MCF 10A (cell line): Measurements from ENCODE around the gene THOC7. TPM values are rescaled to one million over a fixed set of nuclear protein-coding genes. Genes with fewer than 3 reads are reported as not detected.

Experiments used
- BruUV-seq: library from RNA; stranded (reverse); fragments of 400-500 nt; replicated peaks from 2 replicates; lab custom pipeline; 2021; lab: Mats Ljungman, UMichigan
- CTCF ChIA-PET: fragments of 300-600 bp; sonication (Branson Sonifier 250); formaldehyde crosslinking; extraction: SDS; loops from one replicate; lab custom pipeline; 2021; ENCODE audit warnings: antibody characterized with exemption, inconsistent platforms; lab: Yijun Ruan, JAX
- POLR2A ChIA-PET: fragments of 300-600, 350-650 bp; sonication (Branson Sonifier 250); formaldehyde crosslinking; extraction: SDS; loops from one replicate; lab custom pipeline; 2020; ENCODE audit warnings: antibody characterized with exemption, inconsistent platforms; lab: Yijun Ruan, JAX
- DNase-seq: peaks from one replicate; pipeline ENCODE4 v3.0.0-alpha.2; 2018; ENCODE audit not compliant: unreplicated experiment
- H3K27ac Mint-ChIP-seq: one replicate; pipeline ENCODE4 v1.8.0; 2022; ENCODE audit warnings: mild to moderate bottlenecking, low read depth, mixed read lengths; ENCODE audit not compliant: unreplicated experiment
- H3K27me3 Mint-ChIP-seq: one replicate; pipeline ENCODE4 v1.8.0; 2022; ENCODE audit warnings: mixed read lengths; ENCODE audit not compliant: insufficient read depth, unreplicated experiment
- H3K36me3 Mint-ChIP-seq: one replicate; pipeline ENCODE4 v1.8.0; 2022; ENCODE audit warnings: mild to moderate bottlenecking, moderate library complexity, mixed read lengths; ENCODE audit not compliant: insufficient read depth, unreplicated experiment
- H3K4me1 Mint-ChIP-seq: one replicate; pipeline ENCODE4 v1.8.0; 2022; ENCODE audit warnings: mixed read lengths; ENCODE audit not compliant: insufficient read depth, unreplicated experiment
- H3K4me3 Mint-ChIP-seq: one replicate; pipeline ENCODE4 v1.8.0; 2022; ENCODE audit warnings: mild to moderate bottlenecking, moderate library complexity, mixed read lengths; ENCODE audit not compliant: unreplicated experiment
- H3K9me3 Mint-ChIP-seq: one replicate; pipeline ENCODE4 v1.8.0; 2022; ENCODE audit warnings: mixed read lengths; ENCODE audit not compliant: unreplicated experiment
- CTCF ChIP-seq: fragments of 200-600 bp; IDR thresholded peaks from one replicate; pipeline ENCODE4 v1.8.0; 2022; ENCODE audit warnings: antibody characterized with exemption, mild to moderate bottlenecking; ENCODE audit not compliant: unreplicated experiment
- intact Hi-C: fragments of 100-400 bp; cut with micrococcal nuclease; formaldehyde crosslinking; loops from 2 replicates; pipeline ENCODE4 v1.14.1; 2022
- total RNA-seq: library from RNA; stranded (reverse); gene quantifications from 2 replicates; pipeline ENCODE4 v1.2.3, GENCODE V29; 2022

Gene THOC7
- total RNA-seq, 1 experiment from 2014 or later: 117 TPM

GRCh38 chr3:63900459-63900858 is 36.9 kb upstream of the THOC7 start:
- H3K9me3 Mint-ChIP-seq: no peaks in the 10 kb centered on the region
- BruUV-seq: no TSS peak
- CTCF ChIA-PET: interaction anchor here (0.6 to 0.7 kb wide), 2 partner anchors 35 to 82 kb away, joined by 3 read pairs; no protein-coding TSS in a partner anchor

GRCh38 chr3:63900010-63900409 is 36.4 kb upstream of the THOC7 start:
- Mint-ChIP-seq H3K36me3 (peaks cover 19% of the 10 kb centered on the region), H3K27ac (no peak overlapping the region), H3K27me3 (no peaks in the 10 kb centered on the region), H3K4me3 (no peak overlapping the region), H3K9me3 (no peaks in the 10 kb centered on the region), H3K4me1 (peaks cover 11% of the 10 kb centered on the region)
- no peak for DNase-seq
- no TSS peak for BruUV-seq
- CTCF ChIA-PET: interaction anchor here (0.6 to 0.7 kb wide), 2 partner anchors 35 to 83 kb away, joined by 3 read pairs; no protein-coding TSS in a partner anchor
- POLR2A ChIA-PET: interaction anchor here (0.6 to 0.8 kb wide), 2 partner anchors 10 to 11 kb away, joined by 3 to 4 read pairs; no protein-coding TSS in a partner anchor
- TF ChIP-seq CTCF: no peak
- intact Hi-C loops: no loop called here

More at GRCh38 chr3:63900459-63900858, 36.9 kb upstream of the THOC7 start:
- POLR2A ChIA-PET: interaction anchor here (0.6 to 0.8 kb wide), 2 partner anchors 10 to 11 kb away, joined by 3 to 4 read pairs; no protein-coding TSS in a partner anchor
- intact Hi-C loops: no loop called here
- DNase-seq: no peak
- no peak overlapping the region for H3K27ac Mint-ChIP-seq
- no peak for TF ChIP-seq CTCF
- peaks cover 10% of the 10 kb centered on the region for H3K4me1 Mint-ChIP-seq
- H3K36me3 Mint-ChIP-seq: peaks cover 19% of the 10 kb centered on the region
- no peak overlapping the region for H3K4me3 Mint-ChIP-seq
- H3K27me3 Mint-ChIP-seq: no peaks in the 10 kb centered on the region

- Mint-ChIP-seq H3K27ac (no peak overlapping the region), H3K4me3 (no peak overlapping the region), H3K4me1 (peaks cover 6% of the 10 kb centered on the region), H3K36me3 (peaks cover 19% of the 10 kb centered on the region), H3K27me3 (no peaks in the 10 kb centered on the region), H3K9me3 (no peaks in the 10 kb centered on the region)
- intact Hi-C loops: no loop called here
- CTCF ChIA-PET: no interaction called here
- no peak for TF ChIP-seq CTCF
- DNase-seq: no peak
- no TSS peak for BruUV-seq
- POLR2A ChIA-PET: interaction anchor here (1.1 kb wide), 1 partner anchor 17 kb away, joined by 3 read pairs; no protein-coding TSS in a partner anchor
These were observed 32.9 kb upstream of the THOC7 start for GRCh38 chr3:63896332-63897030.

- POLR2A ChIA-PET: interaction anchor here (1.1 to 1.6 kb wide), 2 partner anchors 12 to 18 kb away, joined by 3 read pairs; no protein-coding TSS in a partner anchor
- no peak overlapping the region for H3K4me3 Mint-ChIP-seq
- no peak for TF ChIP-seq CTCF
- H3K27ac Mint-ChIP-seq: no peak overlapping the region
- BruUV-seq: no TSS peak
- no peaks in the 10 kb centered on the region for H3K9me3 Mint-ChIP-seq
- peaks cover 25% of the 10 kb centered on the region for H3K36me3 Mint-ChIP-seq
- H3K27me3 Mint-ChIP-seq: no peaks in the 10 kb centered on the region
- intact Hi-C loops: no loop called here
- H3K4me1 Mint-ChIP-seq: peaks cover 6% of the 10 kb centered on the region
- no peak for DNase-seq
- CTCF ChIA-PET: interaction anchor here (0.6 kb wide), 2 partner anchors 9 to 114 kb away, joined by 3 to 4 read pairs; no protein-coding TSS in a partner anchor
These were observed 32.0 kb upstream of the THOC7 start for GRCh38 chr3:63895422-63896189.
